Activated T-helper 1 cell treated with anti-CD3 and anti-CD28 coated beads, Interleukin-12 subunit alpha, Interleukin-12 subunit beta, Interleukin-2, Interleukin-4 antibody, amounts not matched to agents 30 ng/mL and 10 ng/mL and 1 ng/mL, durations not matched to agents 14 hours and 24 hours and 36 hours (primary cell): ENCODE data around the gene ADH5. TPM values are rescaled to one million over a fixed set of nuclear protein-coding genes. Genes with fewer than 3 reads are reported as not detected.
"Not testable (repeated sequence)": the region's sequence is repeated elsewhere in the genome, so short reads cannot be mapped to it uniquely, and the experiment has no call there.

ENCODE experiments used
- DNase-seq: peaks from one replicate; pipeline ENCODE4 v3.0.0; 2021; ENCODE audit warnings: low spot score
- H3K27ac Mint-ChIP-seq: one replicate; pipeline ENCODE4 v1.8.0; 2021; ENCODE audit warnings: mild to moderate bottlenecking, mixed read lengths
- H3K27me3 Mint-ChIP-seq: one replicate; pipeline ENCODE4 v1.8.0; 2022; ENCODE audit warnings: mild to moderate bottlenecking, moderate library complexity, mixed read lengths; ENCODE audit not compliant: insufficient read depth
- H3K36me3 Mint-ChIP-seq: one replicate; pipeline ENCODE4 v1.8.0; 2021; ENCODE audit warnings: low read depth, mixed read lengths
- H3K4me1 Mint-ChIP-seq: one replicate; pipeline ENCODE4 v1.8.0; 2021; ENCODE audit warnings: low read depth, mixed read lengths
- H3K4me3 Mint-ChIP-seq: one replicate; pipeline ENCODE4 v1.8.0; 2021; ENCODE audit warnings: mild to moderate bottlenecking, moderate library complexity, mixed read lengths
- H3K9me3 Mint-ChIP-seq: one replicate; pipeline ENCODE4 v1.8.0; 2021; ENCODE audit warnings: mixed read lengths
- intact Hi-C: fragments of 100-400 bp; cut with micrococcal nuclease; formaldehyde crosslinking; loops from one replicate; pipeline ENCODE4 v1.15.1; 2024
- total RNA-seq: library from RNA; stranded (reverse); gene quantifications from 2 replicates; pipeline ENCODE4 v1.2.3, GENCODE V29; 2022

ADH5 gene
- total RNA-seq: 68.8 and 74.9 TPM in 2 replicates

- Mint-ChIP-seq H3K36me3 (peaks cover 19% of the 10 kb centered on the region), H3K27ac (peak within 1 kb of the TSS; percentile 98)
- intact Hi-C loops: loop anchor here (1.0 to 5.0 kb wide), 10 partner anchors 14 to 945 kb away; partner anchors contain the start of genes DAPP1, LAMTOR3, METAP1 and STPG2
Measured at GRCh38 chr4:99088481-99089365, at the start of gene ADH5. Gene ADH5 (minus strand): TSS chr4:99088788. CDS start chr4:99088700, 88 bp downstream.

GRCh38 chr4:99136329-99136728 is 47.7 kb upstream of the ADH5 start:
- no peaks in the 10 kb centered on the region for H3K27me3 Mint-ChIP-seq
- H3K4me3 Mint-ChIP-seq: no peak overlapping the region
- DNase-seq: no peak
- H3K4me1 Mint-ChIP-seq: no peaks in the 10 kb centered on the region
- H3K36me3 Mint-ChIP-seq: no peaks in the 10 kb centered on the region
- no peaks in the 10 kb centered on the region for H3K9me3 Mint-ChIP-seq
- no peak overlapping the region for H3K27ac Mint-ChIP-seq
- intact Hi-C loops: no loop called here

More at GRCh38 chr4:99088481-99089365, at the start of gene ADH5:
- peak within 1 kb of the TSS; percentile 98 for H3K4me3 Mint-ChIP-seq
- DNase-seq: peak; percentile 77
- H3K4me1 Mint-ChIP-seq: peaks cover 50% of the 10 kb centered on the region
- H3K27me3 Mint-ChIP-seq: peaks cover 2% of the 10 kb centered on the region
- no peaks in the 10 kb centered on the region for H3K9me3 Mint-ChIP-seq

- intact Hi-C loops: no loop called here
- H3K4me1 Mint-ChIP-seq: no peaks in the 10 kb centered on the region
- no peaks in the 10 kb centered on the region for H3K27me3 Mint-ChIP-seq
- H3K27ac Mint-ChIP-seq: no peak overlapping the region
- H3K9me3 Mint-ChIP-seq: no peaks in the 10 kb centered on the region
- no peaks in the 10 kb centered on the region for H3K36me3 Mint-ChIP-seq
- no peak for DNase-seq
- no peak overlapping the region for H3K4me3 Mint-ChIP-seq
Measured at GRCh38 chr4:99135541-99136162, 47.1 kb upstream of the ADH5 start.

- H3K27me3 Mint-ChIP-seq: no peaks in the 10 kb centered on the region
- intact Hi-C loops: no loop called here
- no peak overlapping the region for H3K4me3 Mint-ChIP-seq
- DNase-seq: no peak
- no peak overlapping the region for H3K27ac Mint-ChIP-seq
- no peaks in the 10 kb centered on the region for H3K9me3 Mint-ChIP-seq
- H3K36me3 Mint-ChIP-seq: no peaks in the 10 kb centered on the region
- no peaks in the 10 kb centered on the region for H3K4me1 Mint-ChIP-seq
Measured at GRCh38 chr4:99134586-99134985, 46.0 kb upstream of the ADH5 start.

GRCh38 chr4:99131378-99131777 is 42.8 kb upstream of the ADH5 start:
- Mint-ChIP-seq H3K9me3 (no peaks in the 10 kb centered on the region), H3K36me3 (no peaks in the 10 kb centered on the region), H3K27ac (no peak overlapping the region), H3K4me1 (no peaks in the 10 kb centered on the region), H3K4me3 (no peak overlapping the region), H3K27me3 (no peaks in the 10 kb centered on the region)
- DNase-seq: no peak
- intact Hi-C loops: no loop called here

- Mint-ChIP-seq H3K36me3 (no peaks in the 10 kb centered on the region), H3K4me3 (no peak overlapping the region)
Measured at GRCh38 chr4:99126376-99126775, 37.8 kb upstream of the ADH5 start.

GRCh38 chr4:99121008-99121407 is 32.4 kb upstream of the ADH5 start:
- H3K27me3 Mint-ChIP-seq: peaks cover 4% of the 10 kb centered on the region
- DNase-seq: no peak

More at GRCh38 chr4:99126376-99126775, 37.8 kb upstream of the ADH5 start:
- no peak for DNase-seq
- Mint-ChIP-seq H3K4me1 (no peaks in the 10 kb centered on the region), H3K27me3 (peaks cover 4% of the 10 kb centered on the region), H3K27ac (no peak overlapping the region), H3K9me3 (no peaks in the 10 kb centered on the region)
- intact Hi-C loops: no loop called here

GRCh38 chr4:99120501-99120900 is 31.9 kb upstream of the ADH5 start:
- no peaks in the 10 kb centered on the region for H3K4me1 Mint-ChIP-seq
- no peak overlapping the region for H3K27ac Mint-ChIP-seq
- no peak overlapping the region for H3K4me3 Mint-ChIP-seq
- no peaks in the 10 kb centered on the region for H3K27me3 Mint-ChIP-seq
- no peak for DNase-seq
- intact Hi-C loops: no loop called here
- H3K36me3 Mint-ChIP-seq: no peaks in the 10 kb centered on the region
- no peaks in the 10 kb centered on the region for H3K9me3 Mint-ChIP-seq

More at GRCh38 chr4:99121008-99121407, 32.4 kb upstream of the ADH5 start:
- Mint-ChIP-seq H3K9me3 (no peaks in the 10 kb centered on the region), H3K4me3 (no peak overlapping the region), H3K27ac (no peak overlapping the region), H3K4me1 (no peaks in the 10 kb centered on the region), H3K36me3 (no peaks in the 10 kb centered on the region)
- intact Hi-C loops: no loop called here

GRCh38 chr4:99117876-99118693 is 29.5 kb upstream of the ADH5 start:
- no peak for DNase-seq
- intact Hi-C loops: loop anchor here (1.0 kb wide), 3 partner anchors 287 to 690 kb away; no protein-coding TSS in a partner anchor
- Mint-ChIP-seq H3K4me1 (no peaks in the 10 kb centered on the region), H3K36me3 (no peaks in the 10 kb centered on the region), H3K27ac (no peak overlapping the region), H3K4me3 (no peak overlapping the region), H3K27me3 (peaks cover 3% of the 10 kb centered on the region), H3K9me3 (no peaks in the 10 kb centered on the region)

GRCh38 chr4:99117122-99117841 is 28.7 kb upstream of the ADH5 start:
- H3K4me1 Mint-ChIP-seq, intact Hi-C loops: not testable (repeated sequence)

GRCh38 chr4:99109286-99109685 is 20.7 kb upstream of the ADH5 start:
- H3K36me3 Mint-ChIP-seq, intact Hi-C loops, H3K27ac Mint-ChIP-seq, DNase-seq, H3K4me1 Mint-ChIP-seq, H3K9me3 Mint-ChIP-seq, H3K4me3 Mint-ChIP-seq, H3K27me3 Mint-ChIP-seq: not testable (repeated sequence)

More at GRCh38 chr4:99117122-99117841, 28.7 kb upstream of the ADH5 start:
- not testable (repeated sequence) for H3K9me3 Mint-ChIP-seq, H3K27me3 Mint-ChIP-seq, DNase-seq, H3K36me3 Mint-ChIP-seq, H3K27ac Mint-ChIP-seq, H3K4me3 Mint-ChIP-seq

GRCh38 chr4:99104153-99104552 is 15.6 kb upstream of the ADH5 start:
- Mint-ChIP-seq H3K9me3 (no peaks in the 10 kb centered on the region), H3K4me1 (no peaks in the 10 kb centered on the region)

More at GRCh38 chr4:99104153-99104552, 15.6 kb upstream of the ADH5 start:
- Mint-ChIP-seq H3K36me3 (no peaks in the 10 kb centered on the region), H3K4me3 (no peak overlapping the region), H3K27ac (no peak overlapping the region), H3K27me3 (peaks cover 2% of the 10 kb centered on the region)
- DNase-seq: no peak
- intact Hi-C loops: no loop called here
